ENCODE data around the gene RCOR3. TPM values are rescaled to one million over a fixed set of nuclear protein-coding genes. Genes with fewer than 3 reads are reported as not detected.

RCOR3 gene
- total and polyA plus RNA-seq, 10 of the 15 experiments (the other 5 are each of a cell fraction or from before 2014, with no cell fraction given): 8.0 to 55.0 (median 25.1) TPM

DNA sequence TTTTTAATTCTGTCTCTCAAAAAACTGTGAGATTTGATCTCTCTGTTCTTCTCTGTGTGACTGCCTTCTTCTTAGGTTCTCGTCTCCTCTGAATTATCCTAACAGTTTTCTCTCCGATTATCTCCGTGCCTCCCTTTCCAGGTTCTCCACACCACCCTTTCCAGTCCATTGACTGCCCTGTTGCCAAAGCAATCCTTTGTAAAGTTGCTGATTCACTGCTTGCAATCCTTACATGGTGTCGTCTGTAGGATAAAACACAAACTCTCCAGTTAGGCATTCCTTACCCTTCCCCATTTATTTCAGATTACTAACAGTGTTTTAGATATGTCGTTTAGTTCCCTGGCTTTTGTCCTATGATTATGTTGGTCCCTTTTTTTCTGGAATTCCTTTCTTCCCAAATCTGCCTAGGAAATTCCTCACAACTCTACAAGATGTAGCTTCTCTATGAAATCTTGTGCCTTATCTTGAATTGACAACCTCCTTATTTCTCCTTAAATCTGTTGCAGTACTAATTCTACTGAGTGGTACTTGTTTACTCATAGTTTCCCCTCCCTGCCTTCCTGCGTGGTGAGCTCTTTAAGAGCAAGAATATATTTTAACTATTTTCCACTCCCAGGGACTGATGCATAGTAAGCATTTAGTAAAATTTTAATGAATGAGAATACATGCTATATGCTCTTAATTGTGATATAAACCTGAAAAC is 22.3 kb downstream of the RCOR3 start (continued):
- TF ChIP-seq, protein P1, sequence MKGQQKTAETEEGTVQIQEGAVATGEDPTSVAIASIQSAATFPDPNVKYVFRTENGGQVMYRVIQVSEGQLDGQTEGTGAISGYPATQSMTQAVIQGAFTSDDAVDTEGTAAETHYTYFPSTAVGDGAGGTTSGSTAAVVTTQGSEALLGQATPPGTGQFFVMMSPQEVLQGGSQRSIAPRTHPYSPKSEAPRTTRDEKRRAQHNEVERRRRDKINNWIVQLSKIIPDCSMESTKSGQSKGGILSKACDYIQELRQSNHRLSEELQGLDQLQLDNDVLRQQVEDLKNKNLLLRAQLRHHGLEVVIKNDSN (IDR thresholded peaks at IDR 0.05; ENCODE audit: borderline replicate concordance, extremely low read length, insufficient read depth, low read depth, low read length): no peak
- TF ChIP-seq ZZZ3 (IDR thresholded peaks at IDR 0.05; ENCODE audit: control insufficient read depth, insufficient read length, low read depth) (no peak), ZNF622 (IDR thresholded peaks at IDR 0.05) (no peak), IKZF2 (IDR thresholded peaks at IDR 0.05) (no peak), TAF1 (IDR thresholded peaks at IDR 0.05; ENCODE audit: borderline replicate concordance, low read depth, low read length) (no peak)
- TF ChIP-seq, protein P2, sequence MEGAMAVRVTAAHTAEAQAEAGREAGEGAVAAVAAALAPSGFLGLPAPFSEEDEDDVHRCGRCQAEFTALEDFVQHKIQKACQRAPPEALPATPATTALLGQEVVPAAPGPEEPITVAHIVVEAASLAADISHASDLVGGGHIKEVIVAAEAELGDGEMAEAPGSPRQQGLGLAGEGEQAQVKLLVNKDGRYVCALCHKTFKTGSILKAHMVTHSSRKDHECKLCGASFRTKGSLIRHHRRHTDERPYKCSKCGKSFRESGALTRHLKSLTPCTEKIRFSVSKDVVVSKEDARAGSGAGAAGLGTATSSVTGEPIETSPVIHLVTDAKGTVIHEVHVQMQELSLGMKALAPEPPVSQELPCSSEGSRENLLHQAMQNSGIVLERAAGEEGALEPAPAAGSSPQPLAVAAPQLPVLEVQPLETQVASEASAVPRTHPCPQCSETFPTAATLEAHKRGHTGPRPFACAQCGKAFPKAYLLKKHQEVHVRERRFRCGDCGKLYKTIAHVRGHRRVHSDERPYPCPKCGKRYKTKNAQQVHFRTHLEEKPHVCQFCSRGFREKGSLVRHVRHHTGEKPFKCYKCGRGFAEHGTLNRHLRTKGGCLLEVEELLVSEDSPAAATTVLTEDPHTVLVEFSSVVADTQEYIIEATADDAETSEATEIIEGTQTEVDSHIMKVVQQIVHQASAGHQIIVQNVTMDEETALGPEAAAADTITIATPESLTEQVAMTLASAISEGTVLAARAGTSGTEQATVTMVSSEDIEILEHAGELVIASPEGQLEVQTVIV (IDR thresholded peaks at IDR 0.05; ENCODE audit: borderline replicate concordance, partially characterized antibody): no peak
- TF ChIP-seq, protein P3, sequence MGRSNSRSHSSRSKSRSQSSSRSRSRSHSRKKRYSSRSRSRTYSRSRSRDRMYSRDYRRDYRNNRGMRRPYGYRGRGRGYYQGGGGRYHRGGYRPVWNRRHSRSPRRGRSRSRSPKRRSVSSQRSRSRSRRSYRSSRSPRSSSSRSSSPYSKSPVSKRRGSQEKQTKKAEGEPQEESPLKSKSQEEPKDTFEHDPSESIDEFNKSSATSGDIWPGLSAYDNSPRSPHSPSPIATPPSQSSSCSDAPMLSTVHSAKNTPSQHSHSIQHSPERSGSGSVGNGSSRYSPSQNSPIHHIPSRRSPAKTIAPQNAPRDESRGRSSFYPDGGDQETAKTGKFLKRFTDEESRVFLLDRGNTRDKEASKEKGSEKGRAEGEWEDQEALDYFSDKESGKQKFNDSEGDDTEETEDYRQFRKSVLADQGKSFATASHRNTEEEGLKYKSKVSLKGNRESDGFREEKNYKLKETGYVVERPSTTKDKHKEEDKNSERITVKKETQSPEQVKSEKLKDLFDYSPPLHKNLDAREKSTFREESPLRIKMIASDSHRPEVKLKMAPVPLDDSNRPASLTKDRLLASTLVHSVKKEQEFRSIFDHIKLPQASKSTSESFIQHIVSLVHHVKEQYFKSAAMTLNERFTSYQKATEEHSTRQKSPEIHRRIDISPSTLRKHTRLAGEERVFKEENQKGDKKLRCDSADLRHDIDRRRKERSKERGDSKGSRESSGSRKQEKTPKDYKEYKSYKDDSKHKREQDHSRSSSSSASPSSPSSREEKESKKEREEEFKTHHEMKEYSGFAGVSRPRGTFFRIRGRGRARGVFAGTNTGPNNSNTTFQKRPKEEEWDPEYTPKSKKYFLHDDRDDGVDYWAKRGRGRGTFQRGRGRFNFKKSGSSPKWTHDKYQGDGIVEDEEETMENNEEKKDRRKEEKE (IDR thresholded peaks at IDR 0.05): no peak
- TF ChIP-seq, protein P4, sequence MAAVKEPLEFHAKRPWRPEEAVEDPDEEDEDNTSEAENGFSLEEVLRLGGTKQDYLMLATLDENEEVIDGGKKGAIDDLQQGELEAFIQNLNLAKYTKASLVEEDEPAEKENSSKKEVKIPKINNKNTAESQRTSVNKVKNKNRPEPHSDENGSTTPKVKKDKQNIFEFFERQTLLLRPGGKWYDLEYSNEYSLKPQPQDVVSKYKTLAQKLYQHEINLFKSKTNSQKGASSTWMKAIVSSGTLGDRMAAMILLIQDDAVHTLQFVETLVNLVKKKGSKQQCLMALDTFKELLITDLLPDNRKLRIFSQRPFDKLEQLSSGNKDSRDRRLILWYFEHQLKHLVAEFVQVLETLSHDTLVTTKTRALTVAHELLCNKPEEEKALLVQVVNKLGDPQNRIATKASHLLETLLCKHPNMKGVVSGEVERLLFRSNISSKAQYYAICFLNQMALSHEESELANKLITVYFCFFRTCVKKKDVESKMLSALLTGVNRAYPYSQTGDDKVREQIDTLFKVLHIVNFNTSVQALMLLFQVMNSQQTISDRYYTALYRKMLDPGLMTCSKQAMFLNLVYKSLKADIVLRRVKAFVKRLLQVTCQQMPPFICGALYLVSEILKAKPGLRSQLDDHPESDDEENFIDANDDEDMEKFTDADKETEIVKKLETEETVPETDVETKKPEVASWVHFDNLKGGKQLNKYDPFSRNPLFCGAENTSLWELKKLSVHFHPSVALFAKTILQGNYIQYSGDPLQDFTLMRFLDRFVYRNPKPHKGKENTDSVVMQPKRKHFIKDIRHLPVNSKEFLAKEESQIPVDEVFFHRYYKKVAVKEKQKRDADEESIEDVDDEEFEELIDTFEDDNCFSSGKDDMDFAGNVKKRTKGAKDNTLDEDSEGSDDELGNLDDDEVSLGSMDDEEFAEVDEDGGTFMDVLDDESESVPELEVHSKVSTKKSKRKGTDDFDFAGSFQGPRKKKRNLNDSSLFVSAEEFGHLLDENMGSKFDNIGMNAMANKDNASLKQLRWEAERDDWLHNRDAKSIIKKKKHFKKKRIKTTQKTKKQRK (IDR thresholded peaks at IDR 0.05; ENCODE audit: low read depth, low read length): no peak

Measured in GM12878 (cell line).